NB4 (cell line): ENCODE results near the gene GSDME.

Experiments used
- POLR2A ChIP-seq: IDR thresholded peaks from 2 replicates; pipeline ENCODE4 v1.6.1; 2011; ENCODE audit warnings: mild to moderate bottlenecking; ENCODE audit not compliant: insufficient read length; ENCODE audit errors: extremely low read depth
- TF ChIP-seq, protein P1 (sequence below): IDR thresholded peaks from one replicate; pipeline ENCODE4 v1.5.1; 2012; ENCODE audit warnings: low read depth, low read length
- TF ChIP-seq, protein P2 (sequence below): IDR thresholded peaks from 2 replicates; pipeline ENCODE4 v1.6.1; 2011; ENCODE audit warnings: low read depth, low read length

DNA sequence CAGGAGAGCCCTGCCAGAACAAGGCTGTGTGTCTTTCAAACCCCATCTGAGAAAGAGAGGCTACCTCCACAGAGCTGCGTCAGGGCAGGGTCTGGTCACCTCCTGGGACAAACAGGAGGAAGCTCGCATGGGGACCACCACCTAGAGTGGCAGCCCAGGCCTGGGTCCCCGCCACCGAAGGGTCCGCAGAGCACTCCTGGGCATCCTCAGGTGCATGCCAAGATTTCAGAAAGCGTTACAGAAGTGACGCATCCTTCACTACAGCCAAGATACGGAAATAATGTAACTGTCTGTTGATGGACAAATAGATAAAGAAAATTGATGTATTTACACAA is 42.6 kb downstream of the GSDME start:
- no peak for TF ChIP-seq POLR2A
- TF ChIP-seq, protein P1, sequence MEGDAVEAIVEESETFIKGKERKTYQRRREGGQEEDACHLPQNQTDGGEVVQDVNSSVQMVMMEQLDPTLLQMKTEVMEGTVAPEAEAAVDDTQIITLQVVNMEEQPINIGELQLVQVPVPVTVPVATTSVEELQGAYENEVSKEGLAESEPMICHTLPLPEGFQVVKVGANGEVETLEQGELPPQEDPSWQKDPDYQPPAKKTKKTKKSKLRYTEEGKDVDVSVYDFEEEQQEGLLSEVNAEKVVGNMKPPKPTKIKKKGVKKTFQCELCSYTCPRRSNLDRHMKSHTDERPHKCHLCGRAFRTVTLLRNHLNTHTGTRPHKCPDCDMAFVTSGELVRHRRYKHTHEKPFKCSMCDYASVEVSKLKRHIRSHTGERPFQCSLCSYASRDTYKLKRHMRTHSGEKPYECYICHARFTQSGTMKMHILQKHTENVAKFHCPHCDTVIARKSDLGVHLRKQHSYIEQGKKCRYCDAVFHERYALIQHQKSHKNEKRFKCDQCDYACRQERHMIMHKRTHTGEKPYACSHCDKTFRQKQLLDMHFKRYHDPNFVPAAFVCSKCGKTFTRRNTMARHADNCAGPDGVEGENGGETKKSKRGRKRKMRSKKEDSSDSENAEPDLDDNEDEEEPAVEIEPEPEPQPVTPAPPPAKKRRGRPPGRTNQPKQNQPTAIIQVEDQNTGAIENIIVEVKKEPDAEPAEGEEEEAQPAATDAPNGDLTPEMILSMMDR, result no peak
- TF ChIP-seq, protein P2, sequence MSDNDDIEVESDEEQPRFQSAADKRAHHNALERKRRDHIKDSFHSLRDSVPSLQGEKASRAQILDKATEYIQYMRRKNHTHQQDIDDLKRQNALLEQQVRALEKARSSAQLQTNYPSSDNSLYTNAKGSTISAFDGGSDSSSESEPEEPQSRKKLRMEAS, result no peak
